Duodenal mucosa (tissue), 2 donors: Measurements from ENCODE around the gene MEN1.

Source experiments
- H3K27ac ChIP-seq: one replicate; pipeline ENCODE4 v1.7.0; 2013; ENCODE audit warnings: low read depth, low read length
- H3K27me3 ChIP-seq, 2 donors: one replicate each; pipeline ENCODE4 v1.7.0; 2013; ENCODE audit warnings: low read length in 2 of 2, control low read depth in 1 of 2; ENCODE audit not compliant: insufficient read depth in 2 of 2, control insufficient read depth in 1 of 2
- H3K36me3 ChIP-seq, 2 donors: one replicate each; pipeline ENCODE4 v1.7.0; 2013; ENCODE audit warnings: low read length in 2 of 2, control low read depth in 1 of 2; ENCODE audit not compliant: insufficient read depth in 2 of 2, control insufficient read depth in 1 of 2
- H3K4me1 ChIP-seq, 2 donors: one replicate each; pipeline ENCODE4 v1.7.0; 2013; ENCODE audit warnings: low read length in 2 of 2, control low read depth in 1 of 2; ENCODE audit not compliant: insufficient read depth in 2 of 2, control insufficient read depth in 1 of 2
- H3K4me3 ChIP-seq, 2 donors: one replicate each; pipeline ENCODE4 v1.7.0; 2013; ENCODE audit warnings: low read length in 2 of 2, low read depth in 1 of 2
- H3K9ac ChIP-seq, 2 donors: one replicate each; pipeline ENCODE4 v1.7.0; 2013; ENCODE audit warnings: low read length in 2 of 2, low read depth in 1 of 2
- H3K9me3 ChIP-seq, 2 donors: one replicate each; pipeline ENCODE4 v1.7.0; 2013; ENCODE audit warnings: low read length in 2 of 2, control low read depth in 1 of 2; ENCODE audit not compliant: control insufficient read depth in 1 of 2

The MEN1 gene

DNA sequence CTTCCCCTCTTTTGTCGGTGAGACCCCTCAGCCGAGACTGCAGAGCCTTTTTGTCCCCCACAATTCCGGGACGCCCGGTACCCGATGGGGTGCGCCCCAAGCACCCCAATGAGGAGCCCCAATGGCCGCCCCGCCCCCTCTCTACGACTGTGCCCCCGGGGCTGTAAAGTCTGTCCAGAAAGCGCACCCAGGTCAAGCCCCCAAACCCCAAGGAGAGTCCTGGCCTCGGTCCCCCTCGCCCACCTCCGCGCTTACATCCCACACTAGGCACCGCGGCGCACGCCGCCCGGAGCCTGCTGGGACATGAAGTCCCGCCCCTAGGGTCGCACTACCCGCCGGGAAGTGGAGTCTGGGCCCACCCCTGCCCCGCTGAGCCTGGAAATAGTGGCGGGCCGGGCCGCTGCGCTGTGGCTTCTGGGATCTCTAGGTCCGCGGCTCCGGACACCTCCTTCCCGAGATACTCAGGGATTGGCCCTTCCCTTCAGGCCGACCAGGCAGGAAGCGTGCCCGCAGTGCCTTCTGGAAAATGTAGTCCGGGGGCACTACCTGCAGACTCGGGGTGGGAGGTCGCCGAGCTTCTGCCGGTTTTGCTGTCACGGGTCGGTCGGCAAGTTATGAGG, at the start of gene MEN1:
TSS of gene MEN1 (minus strand) at position 281 of the 620 bp plus-strand sequence. CDS start 442 bp downstream, outside the sequence.
- Histone ChIP-seq H3K4me1 (peaks cover 6 to 7% of the 10 kb centered on the region in 2 donors), H3K27ac (peak within 1 kb of the TSS; percentile 55), H3K4me3 (peak within 1 kb of the TSS; percentile 83 to 84), H3K36me3 (peaks cover 9 to 11% of the 10 kb centered on the region in 2 donors), H3K9me3 (no peaks in the 10 kb centered on the region), H3K27me3 (no peaks in the 10 kb centered on the region), H3K9ac (peak within 1 kb of the TSS; percentile 64 to 70)

DNA sequence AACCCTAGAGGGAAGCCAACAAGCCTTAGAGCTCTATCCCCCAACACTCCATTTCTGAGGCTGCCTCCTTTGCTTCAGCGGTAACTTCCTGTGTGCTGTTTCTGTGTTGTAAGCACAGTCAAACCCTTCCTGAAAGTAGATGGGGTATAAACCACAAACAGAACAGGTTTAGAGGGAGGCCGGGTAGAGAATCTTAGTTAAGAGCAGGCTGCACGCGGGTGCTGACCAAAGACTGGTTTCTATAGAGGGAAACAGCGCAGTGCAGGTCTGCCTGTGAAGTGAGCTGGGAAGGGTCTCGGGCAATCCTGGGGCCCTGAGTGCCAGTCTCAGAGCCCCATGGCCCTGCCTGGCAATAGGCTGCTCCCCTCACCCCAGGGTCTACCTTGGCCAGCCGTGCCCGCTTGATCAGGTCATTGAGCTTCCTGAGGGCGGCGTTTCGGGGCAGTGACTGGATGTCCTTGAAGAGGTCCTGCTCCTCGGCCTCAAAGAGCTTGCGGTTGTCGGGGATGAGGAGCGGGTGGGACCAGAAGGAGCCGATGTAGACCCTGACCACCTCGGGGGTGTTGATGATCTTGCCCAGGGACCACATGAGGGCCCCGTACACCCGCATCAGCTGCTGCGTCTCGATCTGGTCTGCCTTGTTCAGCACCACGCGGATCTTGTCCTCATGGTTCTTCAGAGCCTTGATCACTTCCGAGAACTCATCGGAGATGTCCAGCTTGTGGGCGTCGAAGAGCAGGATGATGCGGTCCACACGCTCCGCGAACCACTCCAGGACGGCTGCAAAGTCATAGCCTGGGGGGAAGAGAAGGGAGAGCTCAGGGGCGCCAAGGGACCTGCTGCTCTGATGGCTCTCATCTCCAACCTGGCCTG, 49.4 kb upstream of the MEN1 start:
- H3K4me3 ChIP-seq = peak overlapping the region; percentile 40 to 47
- H3K4me1 ChIP-seq = peaks cover 78 to 85% of the 10 kb centered on the region in 2 donors
- H3K27ac ChIP-seq = peak overlapping the region; percentile 72
- no peaks in the 10 kb centered on the region for H3K9me3 ChIP-seq
- peak overlapping the region; percentile 4 to 43 for H3K9ac ChIP-seq
- peaks cover 0 to 38% of the 10 kb centered on the region in 2 donors for H3K36me3 ChIP-seq
- H3K27me3 ChIP-seq = no peaks in the 10 kb centered on the region

DNA sequence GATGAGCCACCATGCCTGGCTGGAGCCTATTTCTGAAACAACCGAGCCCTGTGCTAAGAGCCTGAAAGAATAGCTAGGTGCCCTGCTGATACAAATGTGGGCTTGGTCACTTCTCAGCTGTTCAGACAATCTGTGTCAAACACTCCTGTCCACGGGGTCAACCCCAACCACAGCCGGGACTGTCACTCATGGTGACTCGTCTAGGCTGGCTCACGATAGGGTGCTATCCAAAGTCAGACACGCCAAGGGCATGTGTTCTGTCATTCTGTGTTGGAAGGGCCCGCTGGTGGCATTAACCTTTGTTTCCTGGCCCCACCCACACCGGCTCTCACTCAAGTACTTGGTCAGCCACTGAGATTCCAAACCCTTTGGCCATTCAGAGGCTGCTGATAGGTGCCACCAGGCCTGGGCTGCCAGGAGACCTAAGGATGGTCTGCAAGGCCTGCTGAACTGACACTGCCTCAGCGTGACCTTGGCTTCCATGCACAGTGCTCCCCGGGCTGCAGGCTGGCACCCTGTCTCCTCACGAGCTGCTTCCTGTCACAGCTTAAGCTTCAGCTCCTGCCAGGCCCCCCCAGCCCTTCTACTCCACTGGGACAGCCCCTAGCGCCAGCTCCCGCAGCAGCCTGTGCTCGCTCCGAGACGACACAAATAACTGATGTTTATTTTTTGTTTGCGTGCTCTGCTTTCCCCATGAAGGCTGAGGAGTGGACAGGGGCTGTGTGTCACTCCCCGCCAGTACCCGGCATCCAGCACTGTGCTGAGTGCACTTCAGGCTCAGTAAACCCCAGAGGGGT, 48.3 kb upstream of the MEN1 start:
- Histone ChIP-seq H3K4me1 (peaks cover 78 to 85% of the 10 kb centered on the region in 2 donors), H3K4me3 (peak overlapping the region in 1 of 2 donors; percentile 40), H3K36me3 (peaks cover 7 to 46% of the 10 kb centered on the region in 2 donors), H3K27ac (peak overlapping the region; percentile 51), H3K9me3 (no peaks in the 10 kb centered on the region), H3K27me3 (no peaks in the 10 kb centered on the region), H3K9ac (no peak overlapping the region)

DNA sequence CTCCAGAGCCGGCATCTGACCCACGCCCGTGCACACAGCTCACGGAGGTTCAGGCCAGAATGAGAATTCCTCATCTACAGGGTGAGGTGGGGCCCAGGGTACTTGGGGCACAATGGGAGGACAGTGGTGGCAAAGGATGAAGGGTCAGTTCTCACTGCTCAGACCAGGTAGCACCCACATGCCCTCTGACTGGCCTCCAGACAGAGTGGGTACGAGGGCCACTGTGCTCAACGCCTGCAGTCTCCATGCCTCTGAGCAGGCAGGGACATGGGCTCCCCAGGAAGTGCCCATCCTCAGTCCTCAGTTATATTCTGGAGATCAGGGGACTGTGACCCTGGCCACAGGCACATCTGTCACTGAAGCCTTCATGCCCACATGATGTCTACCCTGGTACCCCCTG, 47.1 kb upstream of the MEN1 start:
- H3K27ac ChIP-seq = no peak overlapping the region
- H3K4me3 ChIP-seq = no peak overlapping the region
- peaks cover 78 to 81% of the 10 kb centered on the region in 2 donors for H3K4me1 ChIP-seq
- H3K36me3 ChIP-seq = peaks cover 13 to 48% of the 10 kb centered on the region in 2 donors
- H3K9me3 ChIP-seq = no peaks in the 10 kb centered on the region
- no peak overlapping the region for H3K9ac ChIP-seq
- no peaks in the 10 kb centered on the region for H3K27me3 ChIP-seq

- H3K9ac ChIP-seq = peak overlapping the region; percentile 15 to 47
Observed at GRCh38 chr11:64856382-64857227, 46.3 kb upstream of the MEN1 start.

GRCh38 chr11:64855596-64856304, 45.4 kb upstream of the MEN1 start:
- Histone ChIP-seq H3K27me3 (no peaks in the 10 kb centered on the region), H3K9ac (peak overlapping the region in 1 of 2 donors; percentile 55), H3K27ac (peak overlapping the region; percentile 79), H3K36me3 (peaks cover 20 to 52% of the 10 kb centered on the region in 2 donors), H3K4me1 (peaks cover 82 to 89% of the 10 kb centered on the region in 2 donors), H3K9me3 (no peaks in the 10 kb centered on the region), H3K4me3 (peak overlapping the region in 1 of 2 donors; percentile 21)

More at GRCh38 chr11:64856382-64857227, 46.3 kb upstream of the MEN1 start:
- Histone ChIP-seq H3K36me3 (peaks cover 20 to 52% of the 10 kb centered on the region in 2 donors), H3K4me3 (no peak overlapping the region), H3K4me1 (peaks cover 82 to 85% of the 10 kb centered on the region in 2 donors), H3K27ac (peak overlapping the region; percentile 79), H3K27me3 (no peaks in the 10 kb centered on the region), H3K9me3 (no peaks in the 10 kb centered on the region)

DNA sequence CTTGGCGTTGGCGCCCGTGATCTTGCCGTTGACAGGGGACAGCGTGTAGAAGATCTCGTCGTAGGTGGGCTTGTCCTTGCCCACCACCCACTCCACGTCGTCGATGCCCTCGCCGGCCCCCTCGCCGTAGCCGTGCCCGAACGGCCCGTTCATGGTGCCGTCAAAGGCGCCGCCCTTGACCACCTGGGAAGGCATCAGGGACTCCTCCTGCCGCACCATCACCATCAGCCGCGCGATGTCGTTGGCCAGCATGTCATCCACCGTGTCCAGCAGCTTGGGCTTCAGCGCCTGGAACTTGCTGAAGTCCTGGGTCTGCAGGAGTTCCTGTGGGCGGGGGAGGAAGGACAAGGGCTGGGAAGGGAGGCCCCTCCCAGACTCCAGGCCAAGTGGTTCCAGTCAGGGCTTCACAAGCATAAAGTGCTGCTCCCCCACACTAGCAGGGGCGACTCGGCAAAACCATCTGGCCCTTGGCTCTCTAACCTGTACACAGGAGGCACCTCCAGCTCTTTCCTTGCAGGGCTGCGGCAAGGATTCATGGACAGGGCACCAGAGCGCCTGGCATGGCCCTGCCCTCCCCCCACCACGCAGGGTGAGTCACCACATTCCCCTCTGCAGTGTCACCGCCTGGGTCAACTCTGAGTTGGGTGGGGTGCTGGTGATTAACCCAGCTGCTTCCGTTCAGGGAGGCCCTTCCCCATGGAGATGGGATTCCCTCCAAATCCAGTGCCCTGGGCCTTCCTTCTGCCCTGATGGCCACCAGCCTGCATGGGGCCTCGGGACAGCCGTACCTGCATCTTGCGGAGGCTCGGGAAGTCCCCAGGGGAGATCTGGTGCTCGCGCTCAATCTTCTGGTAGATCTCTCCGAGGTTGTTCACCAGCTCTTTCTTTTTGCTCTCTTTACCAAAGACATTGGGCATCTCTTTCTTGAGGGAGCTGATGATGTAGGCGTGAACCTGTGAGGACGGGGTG, 44.5 kb upstream of the MEN1 start:
- H3K9me3 ChIP-seq = no peaks in the 10 kb centered on the region
- H3K27ac ChIP-seq = peak overlapping the region; percentile 79
- peak overlapping the region; percentile 32 to 55 for H3K9ac ChIP-seq
- peak overlapping the region; percentile 21 to 43 for H3K4me3 ChIP-seq
- H3K27me3 ChIP-seq = no peaks in the 10 kb centered on the region
- peaks cover 81 to 84% of the 10 kb centered on the region in 2 donors for H3K4me1 ChIP-seq
- H3K36me3 ChIP-seq = peaks cover 20 to 46% of the 10 kb centered on the region in 2 donors

DNA sequence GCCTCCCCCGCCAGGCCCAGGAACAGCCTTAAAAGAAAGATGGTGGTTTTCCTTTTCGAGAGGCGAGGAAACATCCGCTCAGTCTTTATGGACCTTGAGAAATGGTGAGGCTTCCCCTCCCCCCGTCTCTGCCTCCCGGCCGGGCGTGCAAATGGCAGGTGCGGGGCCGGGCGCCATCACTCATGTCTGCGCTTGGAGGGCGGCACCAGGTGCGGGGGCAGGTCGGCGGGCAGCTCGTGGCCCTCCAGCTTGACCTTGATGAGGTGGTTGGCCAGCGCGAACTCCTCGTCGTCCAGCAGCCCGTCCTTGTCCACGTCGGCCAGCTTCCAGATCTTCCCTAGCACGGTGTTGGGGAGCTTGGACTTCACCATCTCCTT, 43.8 kb upstream of the MEN1 start:
- H3K4me3 ChIP-seq = peak overlapping the region; percentile 21 to 43

More for the DNA sequence above, 43.8 kb upstream of the MEN1 start:
- Histone ChIP-seq H3K9me3 (no peaks in the 10 kb centered on the region), H3K9ac (no peak overlapping the region), H3K36me3 (peaks cover 20 to 40% of the 10 kb centered on the region in 2 donors), H3K4me1 (peaks cover 78 to 84% of the 10 kb centered on the region in 2 donors), H3K27ac (peak overlapping the region; percentile 79), H3K27me3 (no peaks in the 10 kb centered on the region)
